ENCODE results near the gene TNFRSF6B.
"Not testable (repeated sequence)": the region's sequence is repeated elsewhere in the genome, so short reads cannot be mapped to it uniquely, and the experiment has no call there.

TNFRSF6B gene

GRCh38 chr20:63696628-63697356 lies at the start of gene TNFRSF6B:
Gene TNFRSF6B (plus strand): TSS chr20:63696652. CDS start chr20:63696768, 116 bp downstream.
- DNase-seq (ENCODE audit: low spot score) = no peak

DNA sequence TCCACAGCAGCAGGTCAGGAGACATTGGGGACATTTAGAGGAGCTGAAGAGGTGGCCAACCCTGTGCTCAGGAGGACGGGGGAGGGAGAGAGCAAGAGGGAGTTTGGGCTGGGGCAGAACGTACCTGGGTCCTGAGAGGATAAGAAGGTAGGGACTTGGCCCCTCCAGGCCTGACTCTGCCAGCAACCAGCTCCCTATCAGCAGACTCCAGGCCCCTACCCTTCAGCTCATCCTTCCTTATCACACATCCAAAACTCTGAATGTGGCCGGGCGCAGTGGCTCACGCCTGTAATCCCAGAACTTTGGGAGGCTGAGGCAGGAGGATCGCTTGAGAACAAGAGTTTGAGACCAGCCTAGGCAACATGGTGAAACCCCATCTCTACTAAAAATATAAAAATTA lies 48.3 kb upstream of the TNFRSF6B start:
- DNase-seq (ENCODE audit: low spot score) = no peak

DNA sequence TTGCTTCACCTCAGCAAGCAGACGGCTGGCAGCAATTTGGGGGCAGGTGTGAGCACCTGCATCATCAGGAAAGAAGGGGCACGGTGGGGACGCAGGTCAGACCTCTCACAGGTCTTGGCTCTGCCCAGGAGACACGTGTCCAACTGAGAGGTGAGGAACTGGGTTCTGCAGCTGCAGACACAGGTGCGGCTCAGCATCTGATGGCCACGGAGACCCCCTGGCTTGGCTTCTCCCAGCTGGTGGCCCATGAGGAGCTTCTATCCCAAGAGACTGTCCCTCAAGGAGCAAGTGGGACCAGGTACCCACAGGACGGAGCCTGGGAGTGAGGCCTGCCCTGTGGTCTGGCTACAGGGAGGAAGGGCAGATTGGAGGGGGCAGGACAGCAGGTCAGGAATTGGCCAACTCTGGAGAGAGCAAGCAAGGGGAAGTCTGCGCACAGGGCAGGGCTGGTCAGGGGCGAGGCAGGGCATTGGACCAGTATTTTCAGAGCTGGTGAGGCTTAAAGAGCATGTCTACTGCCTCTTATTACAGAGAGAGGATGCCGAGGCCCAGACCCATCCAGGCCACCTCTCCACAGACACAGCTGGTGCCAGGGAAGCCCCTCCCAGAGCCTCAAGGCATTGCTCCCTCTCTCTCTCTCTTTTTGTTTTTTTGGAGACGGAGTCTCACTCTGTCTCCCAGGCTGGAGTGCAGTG lies 47.4 kb upstream of the TNFRSF6B start:
- DNase-seq (ENCODE audit: low spot score) = no peak

GRCh38 chr20:63650486-63650885 lies 46.0 kb upstream of the TNFRSF6B start:
- not testable (repeated sequence) for DNase-seq (ENCODE audit: low spot score)

DNA sequence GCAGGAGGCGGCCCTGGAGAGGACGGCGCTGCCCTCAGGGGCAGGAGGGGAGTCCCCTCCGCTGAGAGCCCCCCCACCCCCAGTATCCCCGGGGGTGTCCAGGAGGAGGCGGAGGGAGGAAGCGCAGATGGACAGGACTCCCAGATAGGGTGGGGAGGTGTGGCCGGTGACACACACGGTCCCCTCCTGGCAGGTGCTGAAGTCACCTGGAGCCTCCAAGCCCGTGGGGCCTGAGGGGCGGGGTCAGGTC lies 44.6 kb upstream of the TNFRSF6B start:
- no peak for DNase-seq (ENCODE audit: low spot score)

DNA sequence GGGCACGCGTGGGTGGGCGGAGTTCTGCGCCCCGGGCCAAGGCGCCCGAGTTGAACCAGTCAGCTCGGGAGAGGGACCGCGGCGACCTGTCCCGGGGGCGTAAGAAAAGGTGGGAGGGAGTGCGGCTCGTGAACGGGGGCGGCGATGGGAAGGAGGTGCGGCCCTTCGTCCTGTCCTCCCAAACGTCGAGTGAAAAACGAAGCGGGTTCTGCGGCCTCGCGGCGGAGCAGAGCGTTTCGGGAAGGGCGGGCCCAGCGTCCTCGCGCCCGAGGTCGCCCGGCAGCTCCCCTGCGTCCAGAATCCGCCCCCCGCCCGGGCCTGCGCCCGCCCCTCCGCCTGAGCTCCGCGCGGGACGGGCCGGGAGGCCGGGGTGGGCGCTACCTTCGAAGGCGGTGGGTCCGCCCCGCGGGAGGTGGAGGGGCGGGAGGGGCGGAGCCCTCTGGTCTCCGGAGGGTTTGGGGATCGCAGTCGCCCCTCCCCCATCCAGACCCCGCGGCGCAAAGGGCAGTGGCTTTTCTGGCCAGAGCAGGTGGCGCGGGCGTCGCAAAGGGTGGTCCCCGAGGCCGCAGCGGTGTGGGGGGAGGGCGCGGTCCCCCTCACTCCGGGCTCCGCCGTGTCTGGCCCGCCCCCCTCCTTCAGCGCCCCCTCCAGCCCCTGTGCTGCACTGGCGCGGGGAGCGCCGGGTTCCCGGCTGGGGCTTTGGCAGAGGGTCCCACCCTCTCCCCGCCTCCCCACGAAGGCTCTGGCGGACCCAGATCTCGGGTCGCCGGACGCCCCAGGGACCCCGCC lies 44.1 kb upstream of the TNFRSF6B start:
- DNase-seq (ENCODE audit: low spot score) = no peak

DNA sequence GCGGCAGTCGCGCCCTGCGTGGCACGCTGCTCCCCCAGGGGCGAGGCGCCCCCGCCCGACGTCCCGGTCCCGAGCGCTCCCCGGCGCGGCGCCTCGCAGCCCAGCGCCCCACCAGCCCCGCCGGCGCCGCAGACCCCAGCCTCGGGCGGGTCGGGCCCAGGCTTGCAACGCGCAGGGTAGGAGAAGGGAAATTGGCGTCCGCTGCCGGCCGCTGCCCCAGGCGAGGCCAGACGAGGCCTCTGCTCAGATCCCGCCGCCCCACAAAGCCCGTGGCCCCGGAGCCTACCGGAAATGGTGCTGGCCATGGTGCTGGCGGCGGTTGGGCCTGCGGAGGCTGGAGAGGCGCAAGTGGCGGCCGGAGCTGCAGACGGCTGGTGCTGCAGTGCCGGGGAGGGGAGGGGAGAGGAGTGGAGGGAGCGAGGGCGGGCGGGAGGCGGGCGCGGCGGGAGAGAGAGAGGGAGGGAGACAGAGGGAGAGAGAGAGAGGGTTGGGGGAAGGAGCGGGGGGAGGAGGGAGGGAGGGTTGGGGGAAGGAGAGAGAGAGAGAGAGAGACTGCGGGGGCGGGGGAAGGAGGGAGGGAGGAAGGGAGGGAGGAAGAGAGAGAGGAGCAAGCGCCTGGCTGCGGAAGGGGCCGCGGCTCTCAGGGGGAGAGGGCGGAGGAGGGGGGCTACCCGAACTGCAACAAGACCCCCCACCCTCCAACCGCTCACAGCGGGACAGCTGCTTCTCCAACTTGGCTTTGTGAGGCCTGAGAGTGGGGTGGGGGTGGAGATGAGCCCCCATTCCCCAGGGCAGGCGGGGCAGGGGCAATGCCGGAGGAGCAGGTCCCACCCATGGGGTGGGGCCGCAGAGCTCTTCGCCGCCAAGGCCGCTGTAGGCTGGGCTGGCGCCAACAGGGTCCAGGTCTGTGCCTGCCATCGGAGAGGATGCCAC lies 43.1 kb upstream of the TNFRSF6B start, which contains the start of gene STMN3:
Gene STMN3, minus strand, starts transcription at position 384 of the 933 bp plus-strand sequence. Its CDS starts 79 bp downstream, at position 305.
- DNase-seq (ENCODE audit: low spot score) = peak; percentile 47

- no peak for DNase-seq (ENCODE audit: low spot score)
Observed at GRCh38 chr20:63653974-63654668, 42.3 kb upstream of the TNFRSF6B start.

DNA sequence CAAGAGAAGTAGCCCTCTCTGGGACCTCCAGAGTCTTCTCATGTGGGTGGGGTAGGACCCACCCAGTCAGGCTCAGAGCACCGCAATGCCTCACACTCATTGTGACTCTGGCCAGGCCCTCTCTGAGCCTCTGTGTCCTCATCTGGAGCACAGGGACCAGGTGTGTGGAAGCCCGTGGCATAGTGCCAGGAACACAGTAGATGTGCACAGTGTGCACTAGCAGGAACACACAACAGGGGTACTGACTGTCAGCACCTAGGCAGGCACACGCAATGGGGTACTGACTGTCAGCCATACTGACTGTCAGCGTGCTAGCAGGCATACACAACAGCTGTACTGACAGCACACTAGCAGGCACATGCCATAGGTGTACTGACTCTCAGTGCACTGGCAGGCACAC lies 41.2 kb upstream of the TNFRSF6B start:
- DNase-seq (ENCODE audit: low spot score) = no peak

DNA sequence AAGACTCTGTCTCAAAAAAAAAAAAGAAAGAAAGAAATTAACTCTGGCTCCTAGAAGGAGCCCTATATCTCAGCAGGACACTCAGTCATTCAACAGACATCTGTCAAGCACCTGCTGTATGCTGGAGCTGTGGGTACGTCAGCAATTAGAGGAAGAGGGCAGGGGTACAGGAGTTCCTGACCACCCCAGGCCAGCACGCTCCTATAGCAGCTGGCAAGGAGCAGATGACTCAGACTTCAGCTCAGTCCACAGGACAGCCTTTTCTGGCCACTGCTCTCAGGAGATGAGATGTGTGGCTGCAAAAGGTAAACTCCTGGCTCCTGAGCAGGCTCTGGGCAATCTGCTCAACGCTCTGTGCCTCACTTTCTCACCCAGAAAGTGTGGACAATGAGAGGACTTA lies 40.0 kb upstream of the TNFRSF6B start:
- no peak for DNase-seq (ENCODE audit: low spot score)

GRCh38 chr20:63657260-63657936 lies 39.1 kb upstream of the TNFRSF6B start:
- no peak for DNase-seq (ENCODE audit: low spot score)

DNA sequence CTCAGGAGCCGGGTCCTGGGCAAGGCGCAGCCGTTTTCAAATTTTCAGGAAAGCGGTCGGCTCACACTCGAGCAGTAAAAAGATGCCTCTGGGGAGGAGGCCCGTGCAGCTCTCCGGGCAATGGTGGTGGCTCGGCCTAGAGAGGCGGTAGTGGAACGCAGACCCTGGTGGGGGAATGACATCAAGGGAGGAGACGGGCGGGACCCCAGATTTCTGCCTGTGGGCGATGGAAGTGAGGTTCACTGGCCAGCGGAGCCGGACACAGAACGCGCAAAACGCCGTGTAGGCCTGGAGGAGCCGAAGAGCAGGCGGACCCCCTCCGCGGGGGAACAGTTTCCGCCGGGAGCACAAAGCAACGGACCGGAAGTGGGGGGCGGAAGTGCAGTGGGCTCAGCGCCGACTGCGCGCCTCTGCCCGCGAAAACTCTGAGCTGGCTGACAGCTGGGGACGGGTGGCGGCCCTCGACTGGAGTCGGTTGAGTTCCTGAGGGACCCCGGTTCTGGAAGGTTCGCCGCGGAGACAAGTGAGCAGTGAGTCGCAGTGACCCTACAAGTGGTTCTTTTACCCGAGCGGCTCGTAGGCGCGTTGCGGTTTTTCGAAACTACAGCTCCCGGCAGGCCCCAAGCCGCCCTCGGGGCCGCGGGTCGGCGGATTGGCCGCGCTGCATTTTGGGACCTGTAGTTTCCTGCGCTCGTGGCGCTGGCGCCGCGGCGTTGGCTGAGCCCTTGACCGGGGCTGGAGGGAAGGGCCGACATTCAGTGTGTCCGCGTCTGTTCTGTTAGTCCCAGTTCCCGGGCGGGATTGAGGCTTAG lies 38.3 kb upstream of the TNFRSF6B start, which contains the start of gene RTEL1:
Gene RTEL1, plus strand, starts transcription at position 376 of the 812 bp plus-strand sequence. CDS start 1,091 bp downstream, outside the sequence.
- DNase-seq (ENCODE audit: low spot score) = peak; percentile 88

DNA sequence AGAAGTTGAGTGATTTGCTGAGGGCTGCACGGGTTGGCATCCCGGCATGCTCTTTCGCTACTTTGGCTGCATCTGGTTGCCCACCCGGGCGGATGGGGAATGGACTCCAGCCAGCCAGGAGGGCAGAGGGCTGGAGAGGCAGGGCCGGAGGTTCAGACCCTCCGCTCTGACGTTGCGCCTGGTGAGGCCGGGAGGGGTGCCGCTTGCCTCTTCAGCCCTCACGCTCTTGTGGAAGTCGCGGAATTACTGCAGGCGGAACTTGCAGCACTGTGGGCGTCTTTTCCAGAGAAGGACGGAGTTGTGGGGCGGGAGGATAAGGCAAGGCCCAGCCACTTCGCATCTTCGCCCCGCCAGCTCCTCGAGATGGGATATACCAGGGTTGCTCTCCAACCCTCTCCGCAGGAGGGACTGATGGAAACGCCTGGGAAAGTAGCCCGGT lies 37.7 kb upstream of the TNFRSF6B start:
- peak; percentile 28 for DNase-seq (ENCODE audit: low spot score)

DNA sequence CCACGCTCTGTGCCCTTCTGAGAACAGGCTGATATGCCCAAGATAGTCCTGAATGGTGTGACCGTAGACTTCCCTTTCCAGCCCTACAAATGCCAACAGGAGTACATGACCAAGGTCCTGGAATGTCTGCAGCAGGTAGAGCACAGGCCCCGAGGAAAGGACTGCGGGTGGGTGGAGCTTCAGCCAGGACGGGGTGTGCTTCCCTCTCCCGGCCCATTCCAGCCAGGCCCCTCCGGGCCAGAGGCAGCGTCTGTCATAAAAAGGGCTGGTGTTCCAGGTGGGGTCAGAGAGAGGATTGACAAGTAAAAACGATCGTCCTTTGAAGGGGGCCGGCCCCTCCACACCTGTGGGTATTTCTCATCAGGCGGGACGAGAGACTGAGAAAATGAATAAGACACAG lies 37.1 kb upstream of the TNFRSF6B start:
- no peak for DNase-seq (ENCODE audit: low spot score)

- DNase-seq (ENCODE audit: low spot score) = not testable (repeated sequence)
Observed at GRCh38 chr20:63660174-63660573, 36.3 kb upstream of the TNFRSF6B start.

GRCh38 chr20:63660622-63661021 lies 35.8 kb upstream of the TNFRSF6B start:
- DNase-seq (ENCODE audit: low spot score) = no peak

DNA sequence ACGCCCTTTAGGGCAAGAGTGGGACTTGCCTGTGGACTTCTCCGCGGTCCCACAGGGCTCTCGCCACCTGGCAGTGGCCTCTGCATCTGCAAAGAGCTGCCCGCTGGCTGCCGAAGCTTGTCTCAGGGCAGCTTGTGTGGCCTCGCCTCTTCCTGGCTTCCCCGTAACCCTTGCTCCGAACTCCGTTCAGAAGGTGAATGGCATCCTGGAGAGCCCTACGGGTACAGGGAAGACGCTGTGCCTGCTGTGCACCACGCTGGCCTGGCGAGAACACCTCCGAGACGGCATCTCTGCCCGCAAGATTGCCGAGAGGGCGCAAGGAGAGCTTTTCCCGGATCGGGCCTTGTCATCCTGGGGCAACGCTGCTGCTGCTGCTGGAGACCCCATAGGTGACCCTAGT lies 35.3 kb upstream of the TNFRSF6B start:
- DNase-seq (ENCODE audit: low spot score) = no peak

DNA sequence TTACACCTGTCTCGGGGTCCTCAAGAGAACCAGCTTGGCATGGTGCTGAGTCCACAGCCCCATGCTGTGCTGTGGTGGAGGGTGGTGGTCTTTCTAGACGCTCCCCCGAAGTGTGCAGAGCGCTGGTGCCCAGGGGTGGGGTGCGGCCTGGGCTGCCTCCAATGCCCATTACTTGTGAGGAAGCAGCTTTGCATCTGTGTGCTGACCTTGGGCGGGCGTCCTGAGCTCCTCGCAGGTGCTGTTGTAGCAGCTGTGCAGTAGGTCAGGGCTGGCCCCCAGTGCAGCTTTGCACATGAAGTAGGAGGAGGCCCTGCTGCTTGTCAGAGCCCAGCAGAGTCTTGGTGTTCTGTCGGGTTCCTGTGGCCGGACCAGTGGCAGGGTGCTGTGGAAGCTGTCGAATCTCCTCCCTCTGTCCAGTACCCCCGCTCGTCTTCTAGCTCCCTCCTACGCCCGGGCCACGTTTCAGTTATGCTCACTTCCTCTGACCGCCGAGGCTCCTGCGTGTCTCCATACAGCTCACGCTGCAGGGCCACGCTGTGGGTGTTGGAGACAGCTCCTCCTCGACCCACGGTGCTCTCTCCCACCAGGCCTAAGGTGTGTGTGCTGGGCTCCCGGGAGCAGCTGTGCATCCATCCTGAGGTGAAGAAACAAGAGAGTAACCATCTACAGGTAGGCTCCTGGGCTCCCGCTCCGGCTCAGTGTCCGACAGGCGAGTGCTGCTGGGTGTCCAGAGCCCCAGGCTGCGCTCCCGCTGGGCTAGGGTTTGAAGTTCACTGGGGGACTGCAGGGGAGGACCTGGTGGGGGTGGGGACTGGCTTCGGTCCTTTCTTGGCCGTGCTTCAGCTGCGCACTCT lies 34.3 kb upstream of the TNFRSF6B start:
- no peak for DNase-seq (ENCODE audit: low spot score)

DNA sequence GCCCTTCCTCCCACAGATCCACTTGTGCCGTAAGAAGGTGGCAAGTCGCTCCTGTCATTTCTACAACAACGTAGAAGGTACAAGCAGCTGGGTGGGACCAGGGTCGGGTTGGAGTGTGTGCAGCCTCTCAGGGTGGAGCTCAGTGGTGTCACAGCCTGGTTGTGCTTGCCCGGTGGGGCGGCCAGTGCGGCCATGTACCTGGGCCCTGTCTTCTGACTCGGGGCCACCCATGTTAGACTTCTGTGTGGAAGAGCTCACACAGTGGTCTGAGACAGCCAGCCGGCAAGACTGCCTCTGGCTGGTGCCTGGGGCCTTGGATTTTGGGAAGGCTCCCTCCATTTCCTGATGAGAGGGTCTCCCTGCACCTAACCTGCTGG lies 33.7 kb upstream of the TNFRSF6B start:
- DNase-seq (ENCODE audit: low spot score) = no peak

Data from activated CD4-positive, alpha-beta T cell treated with anti-CD3 and anti-CD28 coated beads, Interleukin-2, Interleukin-4, amounts not matched to agents 100 ng/mL and 50 ng/mL, durations not matched to agents 16 hours and 8 hours (primary cell).